H9 (cell line): ENCODE data around the gene ARSG. TPM values are rescaled to one million over a fixed set of nuclear protein-coding genes. Genes with fewer than 3 reads are reported as not detected.

Experiments used
- DNase-seq: peaks from one replicate; pipeline ENCODE4 v3.0.0-alpha.2; 2017
- H2AFZ ChIP-seq: one replicate; pipeline ENCODE4 v1.6.1; 2013; ENCODE audit warnings: mild to moderate bottlenecking, low read length, control low read depth, moderate library complexity
- H2AK5ac ChIP-seq: 2 replicates; pipeline ENCODE4 v1.6.1; 2013; ENCODE audit warnings: low read length, control low read depth, mixed read lengths; ENCODE audit not compliant: insufficient read length
- H2BK120ac ChIP-seq: one replicate; pipeline ENCODE4 v1.6.1; 2013; ENCODE audit warnings: low read depth, mild to moderate bottlenecking, low read length, control low read depth, inconsistent platforms; ENCODE audit not compliant: poor library complexity, severe bottlenecking
- H2BK12ac ChIP-seq: 2 replicates; pipeline ENCODE4 v1.6.1; 2013; ENCODE audit warnings: low read length, control low read depth, mixed read lengths, low read depth; ENCODE audit not compliant: insufficient read length
- H2BK15ac ChIP-seq: 2 replicates; pipeline ENCODE4 v1.6.1; 2013; ENCODE audit warnings: low read depth, low read length, control low read depth
- H2BK20ac ChIP-seq: one replicate; pipeline ENCODE4 v1.6.1; 2013; ENCODE audit warnings: low read depth, mild to moderate bottlenecking, low read length, control low read depth, inconsistent platforms; ENCODE audit not compliant: poor library complexity, severe bottlenecking
- H2BK5ac ChIP-seq: 2 replicates; pipeline ENCODE4 v1.6.1; 2013; ENCODE audit warnings: low read length, control low read depth, mixed read lengths; ENCODE audit not compliant: insufficient read length
- H3K14ac ChIP-seq: 2 replicates; pipeline ENCODE4 v1.6.1; 2013; ENCODE audit warnings: low read length, control low read depth; ENCODE audit not compliant: insufficient read depth
- H3K18ac ChIP-seq: 2 replicates; pipeline ENCODE4 v1.6.1; 2013; ENCODE audit warnings: low read depth, mild to moderate bottlenecking, mixed read lengths, low read length, control low read depth; ENCODE audit not compliant: insufficient read length
- H3K23ac ChIP-seq: 2 replicates; pipeline ENCODE4 v1.6.1; 2013; ENCODE audit warnings: low read length, control low read depth, mixed read lengths, low read depth; ENCODE audit not compliant: insufficient read length
- H3K23me2 ChIP-seq: 2 replicates; pipeline ENCODE4 v1.6.1; 2013; ENCODE audit warnings: low read depth, mild to moderate bottlenecking, mixed read lengths, low read length, control low read depth; ENCODE audit not compliant: insufficient read length, poor library complexity, severe bottlenecking
- H3K27ac ChIP-seq: 2 replicates; pipeline ENCODE4 v1.5.1; 2013; ENCODE audit warnings: low read length, control low read depth, mixed read lengths, low read depth; ENCODE audit not compliant: insufficient read length
- H3K27me3 ChIP-seq: 2 replicates; pipeline ENCODE4 v1.6.1; 2013; ENCODE audit warnings: low read length, control low read depth, inconsistent platforms; ENCODE audit not compliant: insufficient read depth
- H3K4ac ChIP-seq: 2 replicates; pipeline ENCODE4 v1.6.1; 2013; ENCODE audit warnings: low read depth, mild to moderate bottlenecking, control low read depth, inconsistent platforms, low read length, moderate library complexity
- H3K4me1 ChIP-seq: 2 replicates; pipeline ENCODE4 v1.6.1; 2013; ENCODE audit warnings: low read length, control low read depth, inconsistent platforms; ENCODE audit not compliant: insufficient read depth
- H3K4me2 ChIP-seq: 2 replicates; pipeline ENCODE4 v1.6.1; 2013; ENCODE audit warnings: low read length, control low read depth, mixed read lengths; ENCODE audit not compliant: insufficient read length, insufficient read depth
- H3K56ac ChIP-seq: 2 replicates; pipeline ENCODE4 v1.6.1; 2013; ENCODE audit warnings: low read depth, mild to moderate bottlenecking, mixed read lengths, low read length, control low read depth; ENCODE audit not compliant: insufficient read length
- H3K79me1 ChIP-seq: 2 replicates; pipeline ENCODE4 v1.6.1; 2013; ENCODE audit warnings: low read depth, mild to moderate bottlenecking, moderate library complexity, low read length, control low read depth, inconsistent platforms; ENCODE audit not compliant: insufficient read depth, poor library complexity, severe bottlenecking
- H3K79me2 ChIP-seq: 2 replicates; pipeline ENCODE4 v1.6.1; 2013; ENCODE audit warnings: low read length, control low read depth, inconsistent platforms; ENCODE audit not compliant: insufficient read depth
- H3K9ac ChIP-seq: 2 replicates; pipeline ENCODE4 v1.6.1; 2013; ENCODE audit warnings: low read length, control low read depth, mixed read lengths; ENCODE audit not compliant: insufficient read length; ENCODE audit errors: extremely low read depth
- H3K9me3 ChIP-seq: one replicate; pipeline ENCODE4 v1.6.1; 2013; ENCODE audit warnings: low read depth, low read length, inconsistent platforms; ENCODE audit not compliant: control insufficient read depth
- H3T11ph ChIP-seq: one replicate; pipeline ENCODE4 v1.6.1; 2013; ENCODE audit warnings: mild to moderate bottlenecking, low read length, control low read depth, inconsistent platforms
- H4K20me1 ChIP-seq: one replicate; pipeline ENCODE4 v1.6.1; 2013; ENCODE audit not compliant: control insufficient read depth, insufficient read length, insufficient read depth
- H4K5ac ChIP-seq: 2 replicates; pipeline ENCODE4 v1.6.1; 2013; ENCODE audit warnings: low read depth, mild to moderate bottlenecking, mixed read lengths, low read length, control low read depth; ENCODE audit not compliant: insufficient read length
- H4K8ac ChIP-seq: replicated peaks from 2 replicates; pipeline ENCODE4 v1.6.1; 2013; ENCODE audit warnings: low read length, control low read depth, mixed read lengths, low read depth; ENCODE audit not compliant: insufficient read length
- H4K91ac ChIP-seq: 2 replicates; pipeline ENCODE4 v1.6.1; 2013; ENCODE audit warnings: low read depth, mild to moderate bottlenecking, moderate library complexity, mixed read lengths, low read length, control low read depth; ENCODE audit not compliant: insufficient read length
- H3K27ac Mint-ChIP-seq, 3 experiments: 2 replicates in 2 of 3; 3 replicates in 1 of 3; pipeline ENCODE4 v1.8.0; 2020 to 2021; ENCODE audit warnings: mixed read lengths in 3 of 3, mild to moderate bottlenecking in 1 of 3, moderate library complexity in 1 of 3
- H3K27me3 Mint-ChIP-seq: 2 replicates; pipeline ENCODE4 v1.8.0; 2021; ENCODE audit warnings: low read depth, mild to moderate bottlenecking, moderate library complexity, mixed read lengths
- H3K36me3 Mint-ChIP-seq, 3 experiments: 2 replicates in 2 of 3; 3 replicates in 1 of 3; pipeline ENCODE4 v1.8.0; 2020 to 2021; ENCODE audit warnings: low read depth in 3 of 3, mixed read lengths in 3 of 3; ENCODE audit not compliant: insufficient read depth in 1 of 3
- H3K4me1 Mint-ChIP-seq, 2 experiments: 2 replicates each; pipeline ENCODE4 v1.8.0; 2020; ENCODE audit warnings: mixed read lengths in 2 of 2
- H3K4me3 Mint-ChIP-seq, 2 experiments: 2 replicates in 1 of 2; 3 replicates in 1 of 2; pipeline ENCODE4 v1.8.0; 2020 to 2021; ENCODE audit warnings: mild to moderate bottlenecking in 2 of 2, mixed read lengths in 2 of 2, moderate library complexity in 1 of 2
- H3K9me3 Mint-ChIP-seq, 2 experiments: 2 replicates in 1 of 2; 3 replicates in 1 of 2; pipeline ENCODE4 v1.8.0; 2020; ENCODE audit warnings: mild to moderate bottlenecking in 2 of 2, mixed read lengths in 2 of 2, moderate library complexity in 1 of 2
- WGBS: extraction: QIAGEN DNeasy Blood & Tissue Kit; methylation state at CpG from one replicate; pipeline ENCODE4 v1.1.7; 2013; ENCODE audit warnings: missing lambda C conversion rate, low lambda C conversion rate, mixed read lengths; ENCODE audit not compliant: insufficient read length; ENCODE audit errors: extremely low coverage; 5-methylcytosine and 5-hydroxymethylcytosine counted together
- total RNA-seq: library from RNA; stranded (reverse); gene quantifications from 2 replicates; pipeline ENCODE4 v1.2.1, GENCODE V29; 2021
- TF ChIP-seq, protein P1 (sequence below): fragments of 200-600 bp; sonication (generic); conservative IDR thresholded peaks from 3 replicates; pipeline ENCODE4 v1.8.0; 2021; ENCODE audit warnings: antibody characterized with exemption, mild to moderate bottlenecking

Gene ARSG
- total RNA-seq, 1 experiment from 2014 or later = 3.6 TPM

DNA sequence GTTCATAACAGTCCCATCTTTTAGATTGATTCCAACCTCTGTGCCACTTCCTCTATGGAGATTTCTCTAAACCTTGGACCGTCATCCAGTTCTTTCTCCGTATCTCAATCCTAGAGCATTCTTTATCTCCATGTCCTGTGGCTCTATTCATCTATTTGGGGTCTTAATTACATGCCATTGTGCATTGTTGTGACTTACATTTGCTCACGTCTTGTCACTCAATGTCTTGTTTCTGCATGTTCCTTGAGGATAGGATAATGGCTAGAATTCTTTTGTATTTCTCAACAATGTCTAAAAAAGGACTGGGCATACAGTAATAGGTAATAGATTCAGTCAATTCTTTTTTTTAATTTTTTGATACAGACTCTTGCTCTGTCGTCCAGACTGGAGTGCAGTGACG is 50.2 kb downstream of the ARSG start:
- Histone ChIP-seq H3K27ac (no peak overlapping the region), H2BK12ac (no peak overlapping the region), H2AFZ (no peak overlapping the region), H2BK5ac (no peak overlapping the region), H3K4me1 (no peaks in the 10 kb centered on the region), H3K56ac (no peak overlapping the region), H4K20me1 (no peaks in the 10 kb centered on the region), H3K27me3 (no peaks in the 10 kb centered on the region), H3K4me2 (no peak overlapping the region), H3K4ac (no peak overlapping the region), H2BK15ac (no peak overlapping the region), H3K23ac (no peak overlapping the region), H2BK120ac (no peak overlapping the region), H4K5ac (no peak overlapping the region), H3K14ac (no peak overlapping the region), H3K9me3 (no peaks in the 10 kb centered on the region), H2AK5ac (no peak overlapping the region), H3K79me1 (no peaks in the 10 kb centered on the region), H4K91ac (no peak overlapping the region), H3K18ac (no peak overlapping the region), H4K8ac (no peak overlapping the region), H3K9ac (no peak overlapping the region), H3K23me2 (no peaks in the 10 kb centered on the region), H2BK20ac (no peak overlapping the region), H3K79me2 (no peaks in the 10 kb centered on the region), H3T11ph (no peak overlapping the region)
- H3K27ac Mint-ChIP-seq = no peak overlapping the region
- H3K9me3 Mint-ChIP-seq = no peaks in the 10 kb centered on the region
- peaks cover 6 to 9% of the 10 kb centered on the region in 2 experiments for H3K4me1 Mint-ChIP-seq
- WGBS = no CpG with 5 or more reads among the region's 5 CpGs
- H3K36me3 Mint-ChIP-seq = no peaks in the 10 kb centered on the region
- no peaks in the 10 kb centered on the region for H3K27me3 Mint-ChIP-seq
- no peak for DNase-seq
- H3K4me3 Mint-ChIP-seq = no peak overlapping the region
- TF ChIP-seq, protein P1, sequence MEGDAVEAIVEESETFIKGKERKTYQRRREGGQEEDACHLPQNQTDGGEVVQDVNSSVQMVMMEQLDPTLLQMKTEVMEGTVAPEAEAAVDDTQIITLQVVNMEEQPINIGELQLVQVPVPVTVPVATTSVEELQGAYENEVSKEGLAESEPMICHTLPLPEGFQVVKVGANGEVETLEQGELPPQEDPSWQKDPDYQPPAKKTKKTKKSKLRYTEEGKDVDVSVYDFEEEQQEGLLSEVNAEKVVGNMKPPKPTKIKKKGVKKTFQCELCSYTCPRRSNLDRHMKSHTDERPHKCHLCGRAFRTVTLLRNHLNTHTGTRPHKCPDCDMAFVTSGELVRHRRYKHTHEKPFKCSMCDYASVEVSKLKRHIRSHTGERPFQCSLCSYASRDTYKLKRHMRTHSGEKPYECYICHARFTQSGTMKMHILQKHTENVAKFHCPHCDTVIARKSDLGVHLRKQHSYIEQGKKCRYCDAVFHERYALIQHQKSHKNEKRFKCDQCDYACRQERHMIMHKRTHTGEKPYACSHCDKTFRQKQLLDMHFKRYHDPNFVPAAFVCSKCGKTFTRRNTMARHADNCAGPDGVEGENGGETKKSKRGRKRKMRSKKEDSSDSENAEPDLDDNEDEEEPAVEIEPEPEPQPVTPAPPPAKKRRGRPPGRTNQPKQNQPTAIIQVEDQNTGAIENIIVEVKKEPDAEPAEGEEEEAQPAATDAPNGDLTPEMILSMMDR = no peak
